ENCODE data around the gene PECR. TPM values are rescaled to one million over a fixed set of nuclear protein-coding genes. Genes with fewer than 3 reads are reported as not detected.

PECR gene
- total RNA-seq, 1 donor from 2014 or later = 15.2 TPM

DNA sequence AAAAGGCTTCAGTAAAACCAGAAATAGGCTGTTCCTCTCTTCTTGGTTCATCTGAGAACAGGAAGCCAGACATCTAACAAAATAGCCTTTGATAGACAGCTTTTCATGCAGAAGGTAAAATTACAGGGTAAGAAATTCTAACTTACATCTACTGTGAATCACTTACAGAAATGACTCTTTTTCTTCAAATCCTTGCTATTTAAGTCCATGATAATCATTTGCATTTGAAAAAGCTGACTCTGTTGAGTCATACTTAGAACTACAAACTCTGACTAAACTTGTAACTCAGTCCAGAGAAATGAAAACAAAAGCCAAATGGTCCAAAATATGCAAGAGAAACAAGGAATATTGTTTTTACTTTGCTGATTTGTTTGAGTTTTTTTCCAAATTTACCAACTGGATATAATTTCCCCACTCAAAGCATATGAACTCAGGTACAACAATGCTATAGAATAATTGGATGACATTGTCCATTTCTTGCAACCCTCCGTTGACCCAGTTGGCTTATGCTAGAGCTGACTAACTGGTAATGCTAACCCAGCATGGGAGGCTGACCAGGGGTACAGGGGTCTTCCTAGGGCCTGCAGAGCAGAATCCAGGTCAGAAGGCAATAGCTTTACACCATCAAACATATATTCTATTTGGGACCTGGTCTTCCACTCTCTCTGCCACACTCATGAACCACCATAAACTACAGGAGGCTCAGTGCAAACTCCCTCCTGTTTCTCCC, 49.5 kb downstream of the PECR start:
- no peak for DNase-seq (ENCODE audit: low spot score)
- H3K9me3 Mint-ChIP-seq = no peaks in the 10 kb centered on the region
- H3K4me1 Mint-ChIP-seq (ENCODE audit: low read depth) = peaks cover 36% of the 10 kb centered on the region
- intact Hi-C loops (cut with micrococcal nuclease) = loop anchor here (1.0 to 10.0 kb wide), 5 partner anchors 16 to 635 kb away; partner anchors contain the start of genes PECR, SMARCAL1 and TMEM169
- H3K36me3 Mint-ChIP-seq (ENCODE audit: low read depth) = peaks cover 18% of the 10 kb centered on the region
- peak overlapping the region; percentile 85 for H3K27ac Mint-ChIP-seq
- H3K27me3 Mint-ChIP-seq (ENCODE audit: low read depth) = no peaks in the 10 kb centered on the region
- no peak overlapping the region for H3K4me3 Mint-ChIP-seq (ENCODE audit: low read depth)

DNA sequence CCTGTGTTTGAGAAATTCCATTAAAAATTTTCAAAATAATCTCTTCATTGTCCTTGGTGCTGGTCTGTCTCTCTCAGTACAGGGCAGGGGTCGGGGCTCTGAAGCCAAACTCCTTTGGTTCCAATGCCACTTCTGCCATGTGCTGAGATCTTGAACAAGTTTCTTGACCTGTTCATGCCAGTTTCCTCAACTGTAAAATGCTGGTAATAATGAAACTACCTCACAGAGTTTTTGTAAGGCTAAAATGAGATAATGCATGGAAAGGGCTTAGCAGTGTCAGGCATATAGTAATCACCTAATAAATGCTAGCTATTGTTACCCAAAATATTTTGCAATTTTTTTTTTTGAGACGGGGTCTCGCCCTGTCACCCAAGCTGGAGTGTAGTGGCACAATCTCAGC, 51.4 kb downstream of the PECR start:
- intact Hi-C loops (cut with micrococcal nuclease) = loop anchor here (5.0 to 10.0 kb wide), 4 partner anchors 55 to 637 kb away; partner anchors contain the start of genes PECR, SMARCAL1 and TMEM169
- Mint-ChIP-seq H3K36me3 (ENCODE audit: low read depth) (peaks cover 18% of the 10 kb centered on the region), H3K9me3 (no peaks in the 10 kb centered on the region), H3K27me3 (ENCODE audit: low read depth) (no peaks in the 10 kb centered on the region), H3K27ac (peak overlapping the region; percentile 70), H3K4me3 (ENCODE audit: low read depth) (no peak overlapping the region), H3K4me1 (ENCODE audit: low read depth) (peaks cover 36% of the 10 kb centered on the region)
- DNase-seq (ENCODE audit: low spot score) = no peak

DNA sequence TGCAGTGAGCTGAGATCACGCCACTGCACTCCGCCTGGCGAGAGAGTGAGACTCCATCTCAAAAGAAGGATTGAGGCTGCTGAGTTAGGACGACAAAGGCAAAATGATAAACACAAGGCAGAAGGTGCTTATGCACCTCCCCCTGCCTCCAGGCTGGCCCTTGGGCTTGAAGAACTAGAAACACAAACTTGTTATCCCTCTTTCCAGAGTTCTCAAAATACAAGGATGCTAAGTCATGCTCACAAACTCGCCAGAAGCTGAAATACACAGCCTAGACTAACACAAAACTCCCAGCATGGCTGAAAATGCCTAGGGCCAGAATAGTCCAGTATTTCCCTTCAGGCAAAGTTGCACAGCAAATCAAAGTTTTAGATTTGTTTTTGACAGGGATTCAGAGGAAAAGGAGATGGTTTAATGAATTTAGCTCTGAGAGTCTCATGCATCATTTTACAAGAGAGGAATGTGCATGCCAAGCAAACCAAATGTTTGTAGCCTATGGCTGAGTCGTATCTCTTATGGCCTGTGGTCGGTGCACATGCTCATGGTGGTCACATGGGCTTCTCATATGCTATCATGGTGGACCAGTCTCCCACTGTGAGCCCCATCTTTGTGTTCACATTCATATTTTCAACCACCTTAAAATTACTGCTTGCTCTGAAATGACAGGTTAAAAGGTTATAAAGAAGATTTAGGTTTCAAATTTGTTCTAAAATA, 52.0 kb downstream of the PECR start:
- intact Hi-C loops (cut with micrococcal nuclease) = loop anchor here (5.0 to 10.0 kb wide), 4 partner anchors 55 to 638 kb away; partner anchors contain the start of genes PECR, SMARCAL1 and TMEM169
- Mint-ChIP-seq H3K9me3 (no peaks in the 10 kb centered on the region), H3K4me3 (ENCODE audit: low read depth) (no peak overlapping the region), H3K4me1 (ENCODE audit: low read depth) (peaks cover 36% of the 10 kb centered on the region), H3K36me3 (ENCODE audit: low read depth) (peaks cover 18% of the 10 kb centered on the region), H3K27me3 (ENCODE audit: low read depth) (no peaks in the 10 kb centered on the region), H3K27ac (peak overlapping the region; percentile 70)
- no peak for DNase-seq (ENCODE audit: low spot score)

DNA sequence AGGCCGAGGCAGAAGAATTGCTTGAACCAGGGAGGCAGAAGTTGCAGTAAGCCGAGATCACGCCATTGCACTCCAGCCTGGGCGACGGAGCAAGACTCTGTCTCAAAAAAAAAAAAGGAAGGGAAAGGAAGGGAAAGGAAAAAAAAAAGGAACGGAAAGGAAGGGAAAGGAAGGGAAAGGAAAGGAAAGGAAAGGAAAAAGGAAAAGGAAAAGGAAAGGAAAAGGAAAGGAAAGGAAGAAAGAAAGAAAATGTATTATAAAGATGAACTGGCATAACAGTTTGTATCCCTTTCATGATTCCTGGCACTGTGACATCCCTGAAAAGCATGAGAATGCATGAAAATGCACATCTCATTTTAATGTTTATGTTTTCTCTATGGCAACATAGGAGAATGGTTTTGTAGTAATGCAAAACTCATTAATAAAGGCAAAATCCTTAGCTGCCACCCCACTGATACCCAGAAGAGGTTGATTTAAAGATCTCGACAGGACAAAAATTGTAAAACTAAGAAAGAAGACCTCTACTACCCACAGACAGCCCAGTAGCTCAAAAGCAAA, 56.8 kb downstream of the PECR start:
- Mint-ChIP-seq H3K36me3 (ENCODE audit: low read depth) (peaks cover 6% of the 10 kb centered on the region), H3K9me3 (no peaks in the 10 kb centered on the region), H3K27me3 (ENCODE audit: low read depth) (no peaks in the 10 kb centered on the region), H3K27ac (peak overlapping the region; percentile 42), H3K4me1 (ENCODE audit: low read depth) (peaks cover 7% of the 10 kb centered on the region), H3K4me3 (ENCODE audit: low read depth) (no peak overlapping the region)
- intact Hi-C loops (cut with micrococcal nuclease) = no loop called here
- no peak for DNase-seq (ENCODE audit: low spot score)

DNA sequence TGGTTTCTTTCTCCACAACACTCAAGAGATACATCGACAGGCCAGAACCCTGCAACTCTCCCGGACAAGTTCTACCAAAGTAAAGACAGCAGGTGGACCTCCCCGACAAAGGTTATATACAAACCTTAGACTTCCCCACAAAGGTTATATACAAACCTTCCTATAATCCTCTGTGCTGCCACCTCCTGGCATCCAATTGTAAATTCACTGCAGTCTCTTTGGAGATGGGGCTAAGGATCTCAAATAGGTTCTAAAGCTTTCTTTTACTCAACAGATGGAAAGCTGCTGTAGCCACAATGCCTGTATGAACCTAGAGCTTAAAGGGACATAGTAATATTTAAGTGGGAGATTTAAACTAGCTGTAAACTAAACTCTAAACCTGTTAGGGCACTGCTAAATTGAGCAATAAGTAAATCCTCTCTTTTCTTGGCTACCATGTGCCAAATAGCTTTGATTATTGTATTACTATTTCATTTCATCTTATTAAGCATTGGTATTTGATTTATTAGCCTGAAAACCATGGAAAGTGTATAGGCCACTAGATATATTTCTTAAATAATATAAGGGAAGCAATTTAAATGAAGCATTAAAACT, 58.5 kb downstream of the PECR start:
- no peak for DNase-seq (ENCODE audit: low spot score)
- Mint-ChIP-seq H3K9me3 (no peaks in the 10 kb centered on the region), H3K4me1 (ENCODE audit: low read depth) (peaks cover 6% of the 10 kb centered on the region), H3K27ac (no peak overlapping the region), H3K36me3 (ENCODE audit: low read depth) (no peaks in the 10 kb centered on the region), H3K27me3 (ENCODE audit: low read depth) (no peaks in the 10 kb centered on the region), H3K4me3 (ENCODE audit: low read depth) (no peak overlapping the region)
- intact Hi-C loops (cut with micrococcal nuclease) = loop anchor here (1.0 kb wide), 1 partner anchor 73 kb away; no protein-coding TSS in a partner anchor

DNA sequence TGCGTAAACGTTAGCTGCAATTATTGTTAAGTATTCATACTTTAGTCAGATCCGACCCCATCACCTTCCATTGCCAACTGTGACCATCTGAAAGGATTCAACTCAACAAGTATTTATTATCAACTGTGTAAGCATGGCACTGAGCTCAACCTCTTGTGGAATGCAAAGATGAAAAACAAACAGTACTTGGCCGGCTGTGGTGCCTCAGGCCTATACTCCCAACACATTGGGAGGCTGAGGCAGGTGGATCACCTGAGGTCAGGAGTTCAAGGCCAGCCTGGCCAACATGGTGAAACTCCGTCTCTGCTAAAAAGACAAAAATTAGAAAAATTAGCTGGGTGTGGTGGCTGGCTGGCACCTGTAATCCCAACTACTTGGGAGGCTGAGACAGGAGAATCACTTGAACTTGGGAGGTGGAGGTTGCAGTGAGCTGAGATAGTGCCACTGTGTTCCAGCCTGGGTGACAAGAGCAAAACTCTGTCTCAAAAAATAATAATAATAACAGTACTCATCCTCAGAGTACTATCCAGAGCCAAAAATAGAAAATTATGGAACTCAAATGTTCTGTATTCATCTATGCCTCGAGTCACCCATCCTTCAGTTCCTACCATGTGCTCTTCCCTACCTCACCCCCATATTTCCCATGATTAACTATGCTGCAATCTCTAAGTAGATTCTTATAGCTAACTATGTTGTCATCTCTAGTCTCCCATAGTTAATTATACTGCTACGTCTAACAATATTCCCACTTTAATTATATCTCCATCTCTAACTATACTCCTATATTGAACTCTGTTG, 59.6 kb downstream of the PECR start:
- intact Hi-C loops (cut with micrococcal nuclease) = no loop called here
- Mint-ChIP-seq H3K9me3 (no peaks in the 10 kb centered on the region), H3K4me3 (ENCODE audit: low read depth) (no peak overlapping the region), H3K27me3 (ENCODE audit: low read depth) (no peaks in the 10 kb centered on the region), H3K27ac (no peak overlapping the region), H3K4me1 (ENCODE audit: low read depth) (peaks cover 13% of the 10 kb centered on the region), H3K36me3 (ENCODE audit: low read depth) (no peaks in the 10 kb centered on the region)
- no peak for DNase-seq (ENCODE audit: low spot score)

DNA sequence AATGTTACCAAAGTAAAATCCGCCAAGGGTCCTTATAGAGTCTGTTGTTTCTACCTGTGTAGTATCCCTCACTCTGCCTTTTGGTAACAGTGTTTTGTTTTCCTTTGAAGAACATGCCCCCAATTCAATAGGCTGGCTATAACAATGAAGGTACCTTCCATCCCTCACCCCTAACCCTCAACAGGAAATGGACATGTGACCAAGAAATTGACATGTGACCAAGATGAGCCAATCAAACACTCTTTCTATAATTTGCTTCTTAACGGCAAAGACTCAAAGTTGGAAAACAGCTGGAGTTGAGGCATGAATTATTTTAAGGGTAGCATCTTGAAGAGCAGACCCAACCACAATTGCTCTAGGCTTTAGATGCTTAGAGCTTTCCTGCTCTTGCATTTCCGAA, 62.9 kb downstream of the PECR start:
- no peaks in the 10 kb centered on the region for H3K9me3 Mint-ChIP-seq
- no peak overlapping the region for H3K27ac Mint-ChIP-seq
- no peak for DNase-seq (ENCODE audit: low spot score)
- H3K4me1 Mint-ChIP-seq (ENCODE audit: low read depth) = peaks cover 37% of the 10 kb centered on the region
- no peak overlapping the region for H3K4me3 Mint-ChIP-seq (ENCODE audit: low read depth)
- no peaks in the 10 kb centered on the region for H3K36me3 Mint-ChIP-seq (ENCODE audit: low read depth)
- H3K27me3 Mint-ChIP-seq (ENCODE audit: low read depth) = no peaks in the 10 kb centered on the region
- intact Hi-C loops (cut with micrococcal nuclease) = loop anchor here (10.0 kb wide), 1 partner anchor 274 kb away; no protein-coding TSS in a partner anchor

DNA sequence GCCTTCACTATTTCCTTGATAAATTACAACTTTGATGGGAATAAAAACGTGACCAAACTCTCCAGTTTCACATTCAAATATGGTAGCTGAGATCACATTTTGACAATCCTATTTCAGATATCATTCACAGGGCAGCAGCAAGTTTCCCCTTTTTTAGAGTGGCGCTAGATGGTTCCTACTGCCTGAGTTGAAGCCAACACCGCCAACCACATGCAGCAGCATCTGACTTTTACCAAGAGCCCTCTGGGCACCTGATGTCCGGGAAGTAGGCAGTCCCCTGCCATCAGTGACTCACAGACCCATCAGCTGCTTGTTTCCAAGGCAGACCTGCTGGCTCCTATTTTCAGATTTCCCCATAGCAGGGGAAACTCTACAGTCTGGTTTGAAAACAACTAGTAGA, 64.2 kb downstream of the PECR start:
- Mint-ChIP-seq H3K36me3 (ENCODE audit: low read depth) (no peaks in the 10 kb centered on the region), H3K9me3 (no peaks in the 10 kb centered on the region), H3K4me1 (ENCODE audit: low read depth) (peaks cover 39% of the 10 kb centered on the region), H3K4me3 (ENCODE audit: low read depth) (no peak overlapping the region), H3K27ac (peak overlapping the region; percentile 67), H3K27me3 (ENCODE audit: low read depth) (no peaks in the 10 kb centered on the region)
- intact Hi-C loops (cut with micrococcal nuclease) = loop anchor here (10.0 kb wide), 1 partner anchor 273 kb away; no protein-coding TSS in a partner anchor
- DNase-seq (ENCODE audit: low spot score) = no peak

DNA sequence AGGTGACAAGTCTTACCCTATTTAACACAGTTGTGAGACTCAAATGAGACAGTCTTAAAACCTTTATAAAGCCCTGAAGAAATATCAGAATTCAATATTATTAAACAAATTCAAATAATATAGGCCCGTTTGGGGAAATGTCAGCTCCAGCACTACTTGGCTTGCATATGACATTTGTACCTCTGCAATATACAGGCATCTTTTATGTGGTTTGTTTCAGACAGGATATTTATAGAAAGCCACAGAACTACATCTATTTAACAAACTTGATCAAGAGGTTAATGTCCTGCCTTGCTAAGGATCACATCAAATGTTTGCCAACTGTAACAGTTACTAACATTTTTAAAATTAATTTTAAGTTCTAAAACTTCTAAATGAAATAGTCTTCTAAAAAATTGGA, 65.0 kb downstream of the PECR start:
- peaks cover 44% of the 10 kb centered on the region for H3K4me1 Mint-ChIP-seq (ENCODE audit: low read depth)
- H3K4me3 Mint-ChIP-seq (ENCODE audit: low read depth) = no peak overlapping the region
- H3K36me3 Mint-ChIP-seq (ENCODE audit: low read depth) = no peaks in the 10 kb centered on the region
- intact Hi-C loops (cut with micrococcal nuclease) = loop anchor here (1.0 to 10.0 kb wide), 4 partner anchors 10 to 272 kb away; no protein-coding TSS in a partner anchor
- H3K27ac Mint-ChIP-seq = peak overlapping the region; percentile 64
- no peaks in the 10 kb centered on the region for H3K9me3 Mint-ChIP-seq
- DNase-seq (ENCODE audit: low spot score) = no peak
- H3K27me3 Mint-ChIP-seq (ENCODE audit: low read depth) = no peaks in the 10 kb centered on the region

DNA sequence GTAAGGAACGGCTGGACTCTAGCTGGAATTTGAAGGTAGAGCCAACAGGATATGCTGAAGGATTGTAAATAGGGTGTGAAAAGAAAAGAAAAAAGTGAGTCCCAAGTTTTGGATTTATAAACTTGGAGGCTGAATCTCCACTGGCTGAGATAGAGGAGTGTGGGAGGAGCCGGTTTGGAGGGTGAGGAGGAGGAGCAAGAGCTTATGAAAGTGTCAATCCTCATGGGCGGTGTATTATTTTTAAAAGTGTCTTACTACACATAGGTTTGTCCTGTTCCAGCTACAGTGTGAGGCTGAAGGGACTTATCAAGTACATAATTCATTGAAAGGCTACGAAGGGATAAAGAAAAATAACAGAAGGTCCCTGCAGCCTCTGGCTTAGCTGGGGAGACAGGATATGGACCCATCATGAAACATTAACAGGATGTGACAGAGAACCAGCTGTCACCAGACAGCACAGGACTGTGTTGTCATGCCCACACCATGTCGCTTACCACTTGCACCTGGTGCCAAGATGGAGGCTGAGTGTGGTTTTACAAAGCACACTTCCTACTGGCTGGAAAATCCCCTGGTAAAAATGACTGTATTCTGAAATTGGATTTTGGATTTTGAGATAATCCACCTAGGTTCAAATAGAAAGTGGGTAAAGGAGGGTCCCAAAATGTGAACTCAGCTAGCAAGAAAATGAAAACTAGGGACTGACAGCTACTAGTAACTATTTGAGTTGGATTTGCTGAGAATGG, 65.7 kb downstream of the PECR start:
- intact Hi-C loops (cut with micrococcal nuclease) = loop anchor here (1.0 to 10.0 kb wide), 4 partner anchors 10 to 271 kb away; no protein-coding TSS in a partner anchor
- Mint-ChIP-seq H3K36me3 (ENCODE audit: low read depth) (no peaks in the 10 kb centered on the region), H3K9me3 (no peaks in the 10 kb centered on the region), H3K27me3 (ENCODE audit: low read depth) (no peaks in the 10 kb centered on the region), H3K27ac (peak overlapping the region; percentile 64), H3K4me3 (ENCODE audit: low read depth) (peak overlapping the region; percentile 1), H3K4me1 (ENCODE audit: low read depth) (peaks cover 50% of the 10 kb centered on the region)
- DNase-seq (ENCODE audit: low spot score) = peak; percentile 53

DNA sequence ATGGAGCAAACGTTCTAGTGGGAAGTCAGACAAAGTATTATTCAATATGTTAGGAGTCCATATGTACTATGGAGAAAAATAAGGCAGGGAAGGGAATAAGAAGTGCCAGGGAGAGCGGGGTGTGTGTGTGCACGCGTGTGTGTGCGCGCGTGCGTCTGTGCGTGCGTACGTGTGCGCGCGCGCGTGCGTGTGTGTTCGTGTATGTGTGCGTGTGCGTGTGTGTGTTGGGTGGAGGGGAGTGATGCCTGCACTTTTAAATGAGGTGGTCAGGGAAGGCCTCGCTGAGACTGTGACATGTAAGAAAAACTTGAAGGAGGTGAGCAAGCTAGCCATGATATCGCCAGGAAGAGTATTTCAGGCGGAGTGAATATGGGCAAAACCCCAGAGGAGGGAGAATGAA, 66.6 kb downstream of the PECR start:
- no peak for DNase-seq (ENCODE audit: low spot score)
- peak overlapping the region; percentile 64 for H3K27ac Mint-ChIP-seq
- intact Hi-C loops (cut with micrococcal nuclease) = loop anchor here (10.0 kb wide), 1 partner anchor 270 kb away; no protein-coding TSS in a partner anchor
- no peak overlapping the region for H3K4me3 Mint-ChIP-seq (ENCODE audit: low read depth)
- no peaks in the 10 kb centered on the region for H3K27me3 Mint-ChIP-seq (ENCODE audit: low read depth)
- peaks cover 50% of the 10 kb centered on the region for H3K4me1 Mint-ChIP-seq (ENCODE audit: low read depth)
- H3K9me3 Mint-ChIP-seq = no peaks in the 10 kb centered on the region
- H3K36me3 Mint-ChIP-seq (ENCODE audit: low read depth) = no peaks in the 10 kb centered on the region
